Right renal cortex interstitium (tissue), 3 donors: ENCODE results near the gene GNB3. TPM values are rescaled to one million over a fixed set of nuclear protein-coding genes. Genes with fewer than 3 reads are reported as not detected.
A peak's percentile ranks its signal among the peaks of the same experiment; 100 is the strongest.
"Not testable (repeated sequence)": the region's sequence is repeated elsewhere in the genome, so short reads cannot be mapped to it uniquely, and the experiment has no call there.

Experiments
- DNase-seq, 3 donors: peaks; one replicate each; pipeline ENCODE4 v3.0.0-alpha.2; 2013; ENCODE audit warnings: low read depth in 3 of 3, low spot score in 2 of 3
- polyA plus RNA-seq, 3 donors: library from polyadenylated mRNA; unstranded; fragments of 120-200 nt; gene quantifications; one replicate each; pipeline ENCODE4 v1.2.1, GENCODE V29; 2013; ENCODE audit not compliant: insufficient read length in 3 of 3

GNB3 gene
- polyA plus RNA-seq, 3 donors = 3.7 to 4.3 (median 4.3) TPM

DNA sequence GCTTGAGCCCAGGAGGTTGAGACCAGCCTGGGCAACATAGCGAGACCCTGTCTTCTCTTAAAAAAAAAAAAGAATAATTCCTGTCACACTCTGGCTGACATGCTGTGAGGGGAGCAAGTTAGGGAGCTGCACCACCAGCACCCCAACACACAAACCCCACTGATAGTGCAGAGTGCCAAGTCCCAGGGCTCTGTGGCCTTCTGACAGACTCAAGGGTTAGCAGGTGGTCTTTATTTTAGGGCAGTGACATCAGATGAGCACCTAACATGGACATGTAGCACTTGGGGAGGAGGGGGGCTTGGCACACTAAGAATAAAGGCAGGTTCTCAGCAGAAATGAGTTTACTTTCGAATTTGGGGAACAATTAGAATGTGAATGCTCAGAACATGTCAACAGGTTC, 18.1 kb downstream of the GNB3 start:
- no peak for DNase-seq

GRCh38 chr12:6860116-6860515, 19.4 kb downstream of the GNB3 start:
- DNase-seq = no peak

GRCh38 chr12:6860942-6861341, 20.2 kb downstream of the GNB3 start:
- no peak for DNase-seq

GRCh38 chr12:6861391-6861790, 20.7 kb downstream of the GNB3 start:
- DNase-seq = no peak

GRCh38 chr12:6863033-6863432, 22.3 kb downstream of the GNB3 start:
- DNase-seq = no peak

GRCh38 chr12:6863586-6864321, 23.0 kb downstream of the GNB3 start:
- no peak for DNase-seq

GRCh38 chr12:6865307-6865706, 24.6 kb downstream of the GNB3 start:
- DNase-seq = not testable (repeated sequence)

- DNase-seq = no peak
These were observed 25.6 kb downstream of the GNB3 start for GRCh38 chr12:6866163-6866919.

GRCh38 chr12:6866920-6867412, 26.2 kb downstream of the GNB3 start:
- no peak for DNase-seq

- no peak for DNase-seq
These were observed 26.9 kb downstream of the GNB3 start, which contains the start of gene TPI1 for GRCh38 chr12:6867413-6868210. Gene TPI1, plus strand, starts transcription at chr12:6867531. Its CDS starts 36 bp downstream, at chr12:6867567.

DNA sequence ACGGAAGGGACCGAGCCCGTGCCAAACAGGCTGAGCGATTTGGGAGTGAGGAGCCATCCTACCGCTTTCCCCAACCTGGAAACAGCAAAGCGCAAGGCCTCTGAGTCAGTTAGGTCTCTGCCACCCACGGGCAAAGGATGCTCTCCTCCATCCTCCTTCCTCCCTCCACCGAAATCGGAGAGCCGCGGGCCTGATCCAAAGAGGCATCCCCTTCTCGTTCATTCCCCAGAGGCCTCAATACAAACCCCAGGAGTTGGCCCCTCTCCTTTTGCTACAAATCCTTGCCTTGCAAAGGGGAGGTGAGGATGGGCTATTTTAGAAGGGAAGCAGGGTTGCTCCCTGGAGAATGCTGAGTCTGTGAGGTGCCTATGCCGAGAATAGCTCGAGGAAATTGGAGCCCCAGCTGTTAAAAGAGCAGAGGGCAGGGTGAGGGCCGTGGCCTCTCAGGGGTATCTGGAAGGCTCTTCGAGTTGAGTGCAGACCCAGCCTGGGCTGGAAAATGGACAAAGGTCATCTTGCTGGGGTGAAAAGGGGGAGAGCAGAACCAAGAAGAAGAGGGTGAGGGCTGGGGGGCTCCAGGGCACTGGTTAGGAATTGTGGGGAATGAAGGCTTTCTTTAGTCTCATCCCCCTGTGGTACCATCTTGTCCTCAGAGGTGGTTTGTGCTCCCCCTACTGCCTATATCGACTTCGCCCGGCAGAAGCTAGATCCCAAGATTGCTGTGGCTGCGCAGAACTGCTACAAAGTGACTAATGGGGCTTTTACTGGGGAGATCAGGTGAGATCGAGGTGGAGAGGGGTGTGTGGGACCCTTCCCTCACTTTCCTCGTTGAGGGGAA, 27.7 kb downstream of the GNB3 start:
- no peak for DNase-seq

DNA sequence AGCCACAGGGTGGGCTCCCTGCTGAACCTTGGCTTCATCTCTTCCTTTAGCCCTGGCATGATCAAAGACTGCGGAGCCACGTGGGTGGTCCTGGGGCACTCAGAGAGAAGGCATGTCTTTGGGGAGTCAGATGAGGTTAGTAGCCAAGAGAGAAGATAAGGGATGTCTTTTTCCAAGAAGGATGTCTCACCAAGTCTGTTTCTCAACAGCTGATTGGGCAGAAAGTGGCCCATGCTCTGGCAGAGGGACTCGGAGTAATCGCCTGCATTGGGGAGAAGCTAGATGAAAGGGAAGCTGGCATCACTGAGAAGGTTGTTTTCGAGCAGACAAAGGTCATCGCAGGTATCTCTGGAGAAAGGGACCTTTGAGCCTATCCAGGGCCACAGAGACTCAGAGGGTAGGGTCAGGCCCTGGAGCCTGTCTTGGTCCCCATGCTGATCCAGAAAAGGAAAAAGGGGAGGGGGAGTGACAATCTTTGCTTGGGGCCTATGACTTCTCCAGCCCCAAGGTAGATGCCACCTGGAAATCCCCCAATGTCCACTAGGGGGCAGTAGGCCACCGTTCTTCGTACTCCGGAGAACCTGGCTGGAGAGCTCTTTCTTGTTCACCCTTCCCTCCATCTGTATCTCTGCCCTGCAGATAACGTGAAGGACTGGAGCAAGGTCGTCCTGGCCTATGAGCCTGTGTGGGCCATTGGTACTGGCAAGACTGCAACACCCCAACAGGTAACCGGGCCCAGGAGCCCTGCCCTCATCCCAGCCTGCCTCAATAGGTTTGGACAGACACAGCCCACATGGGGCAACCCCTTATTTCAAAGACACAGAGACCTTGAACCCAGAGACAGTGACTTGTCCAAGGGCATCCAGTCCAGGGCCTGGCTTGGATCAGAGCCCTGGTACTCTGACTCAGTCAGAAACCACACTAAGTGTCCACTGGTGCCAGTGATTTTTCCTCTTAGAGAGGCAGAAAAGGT, 28.6 kb downstream of the GNB3 start:
- DNase-seq = no peak

- not testable (repeated sequence) for DNase-seq
These were observed 29.6 kb downstream of the GNB3 start for GRCh38 chr12:6870304-6870703.

DNA sequence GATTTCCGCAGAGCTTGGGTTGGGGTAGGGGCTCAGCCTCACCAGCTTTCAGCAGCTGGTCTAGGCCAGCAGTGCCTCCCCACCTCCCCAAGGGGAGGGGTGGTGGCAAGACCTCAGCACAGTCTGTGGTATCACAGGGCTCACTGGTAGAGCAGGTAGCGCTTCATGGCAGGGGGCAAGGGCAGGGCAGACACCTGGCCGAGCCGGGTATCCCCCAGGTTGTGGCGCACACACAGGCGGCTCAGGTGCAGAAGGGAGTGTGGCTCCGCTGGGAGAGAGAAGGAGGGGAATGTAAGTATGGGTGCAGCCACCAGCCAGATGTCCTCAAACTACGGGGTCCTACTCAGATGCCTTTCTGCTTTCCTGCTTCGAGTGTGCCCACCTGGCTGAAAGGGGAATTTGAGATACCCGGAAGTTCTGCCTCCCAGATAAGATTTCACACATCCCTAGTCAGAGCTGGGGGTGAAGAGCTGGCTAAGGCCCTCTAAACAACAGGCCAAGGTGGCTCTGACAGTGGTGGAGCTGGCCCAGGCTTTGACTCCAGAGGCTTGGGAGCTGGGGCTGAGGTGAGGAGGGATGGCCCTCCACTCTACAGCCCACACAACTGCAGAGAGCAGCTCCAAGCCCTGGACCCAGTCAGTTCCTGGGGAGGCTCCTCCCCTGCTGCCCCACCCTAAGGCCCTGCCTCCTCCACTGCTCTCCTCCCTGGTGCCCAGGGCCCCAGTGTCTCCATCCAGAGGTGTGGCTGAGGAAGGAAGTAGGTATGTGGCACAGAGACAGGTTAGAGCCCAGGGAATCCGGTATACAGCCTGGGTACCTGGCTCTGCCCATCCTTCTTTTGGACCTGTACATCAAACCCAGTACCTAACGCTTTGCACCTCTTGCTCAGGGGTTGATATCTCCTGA, 30.6 kb downstream of the GNB3 start:
- DNase-seq = no peak

GRCh38 chr12:6872073-6873048, 31.6 kb downstream of the GNB3 start:
- no peak for DNase-seq

- DNase-seq = peak in 2 of 3 donors; percentile 94 to 97
These were observed 32.6 kb downstream of the GNB3 start, which contains the start of gene SPSB2 for GRCh38 chr12:6873094-6874014. Gene SPSB2, minus strand, starts transcription at chr12:6873303. Its CDS starts 402 bp downstream, at chr12:6872901.
